Fibroblast of skin of scalp (primary cell): Measurements from ENCODE around the gene TDRD12. TPM values are rescaled to one million over a fixed set of nuclear protein-coding genes. Genes with fewer than 3 reads are reported as not detected.

Experiments used
- DNase-seq: peaks from one replicate; pipeline ENCODE4 v3.0.0-alpha.2; 2013
- polyA plus RNA-seq, 2 experiments: library from polyadenylated mRNA; unstranded; fragments of 120-200 nt; gene quantifications; one replicate each; pipeline ENCODE4 v1.2.1, GENCODE V29; 2013; ENCODE audit not compliant: insufficient read length in 2 of 2

Gene TDRD12
- 0.37 TPM for polyA plus RNA-seq (2013, experiment 1 of 2; ENCODE audit: insufficient read length)
- 0.80 TPM for polyA plus RNA-seq (2013, experiment 2 of 2; ENCODE audit: insufficient read length)

- DNase-seq: no peak
Measured at GRCh38 chr19:32719611-32720059, at the start of gene TDRD12. TSS of gene TDRD12 (plus strand) at chr19:32719767. CDS start at chr19:32720073, 306 bp downstream.

- DNase-seq: no peak
Measured at GRCh38 chr19:32671883-32672593, 47.5 kb upstream of the TDRD12 start.

GRCh38 chr19:32672841-32673240, 46.7 kb upstream of the TDRD12 start:
- no peak for DNase-seq

GRCh38 chr19:32673573-32673972, 46.0 kb upstream of the TDRD12 start:
- DNase-seq: no peak

GRCh38 chr19:32674153-32674930, 45.2 kb upstream of the TDRD12 start:
- no peak for DNase-seq

GRCh38 chr19:32674931-32675719, 44.4 kb upstream of the TDRD12 start, which contains the start of gene ANKRD27:
TSS of gene ANKRD27 (minus strand) at chr19:32675180. CDS start at chr19:32659015, 16,165 bp downstream.
- DNase-seq: peak; percentile 98

GRCh38 chr19:32675720-32676185, 43.8 kb upstream of the TDRD12 start, which contains the start of gene RGS9BP:
TSS of gene RGS9BP (plus strand) at chr19:32675848. CDS start at chr19:32676264, 416 bp downstream.
- peak; percentile 76 for DNase-seq

GRCh38 chr19:32676186-32676894, 43.2 kb upstream of the TDRD12 start:
- DNase-seq: no peak

GRCh38 chr19:32676895-32677359, 42.6 kb upstream of the TDRD12 start:
- no peak for DNase-seq

GRCh38 chr19:32677657-32678056, 41.9 kb upstream of the TDRD12 start:
- no peak for DNase-seq

GRCh38 chr19:32680986-32681385, 38.6 kb upstream of the TDRD12 start:
- DNase-seq: no peak

- no peak for DNase-seq
Measured at GRCh38 chr19:32682317-32682716, 37.2 kb upstream of the TDRD12 start.

- DNase-seq: no peak
Measured at GRCh38 chr19:32686847-32687475, 32.6 kb upstream of the TDRD12 start.

- DNase-seq: no peak
Measured at GRCh38 chr19:32687681-32688080, 31.9 kb upstream of the TDRD12 start.

- no peak for DNase-seq
Measured at GRCh38 chr19:32688311-32688710, 31.3 kb upstream of the TDRD12 start.

GRCh38 chr19:32691291-32691951, 28.1 kb upstream of the TDRD12 start, which contains the start of gene NUDT19:
TSS of gene NUDT19 (plus strand) at chr19:32691821. CDS start at chr19:32691961, 140 bp downstream.
- peak; percentile 86 for DNase-seq

GRCh38 chr19:32691952-32692726, 27.4 kb upstream of the TDRD12 start:
- peak; percentile 65 for DNase-seq

GRCh38 chr19:32692727-32693061, 26.9 kb upstream of the TDRD12 start:
- no peak for DNase-seq
